ENCODE data around the gene ZNF33A.
"Not testable (repeated sequence)": the region's sequence is repeated elsewhere in the genome, so short reads cannot be mapped to it uniquely, and the experiment has no call there.

Gene ZNF33A

GRCh38 chr10:37991655-37992054 is 18.8 kb upstream of the ZNF33A start:
- DNase-seq (ENCODE audit: low read depth, low spot score), result no peak
- no peak for TF ChIP-seq CTCF (IDR thresholded peaks at IDR 0.05; ENCODE audit: low read depth, low read length)
- H3K4me3 ChIP-seq (ENCODE audit: low read depth, low read length), result no peak overlapping the region
- in situ Hi-C loops (cut with HindIII; ENCODE audit: low sequenced_read_pairs), result no loop called here

- no peak for DNase-seq (ENCODE audit: low read depth, low spot score)
- no peak overlapping the region for H3K4me3 ChIP-seq (ENCODE audit: low read depth, low read length)
- in situ Hi-C loops (cut with HindIII; ENCODE audit: low sequenced_read_pairs), result no loop called here
Measured at GRCh38 chr10:37992083-37992482, 18.4 kb upstream of the ZNF33A start.

GRCh38 chr10:37998920-37999319 is 11.6 kb upstream of the ZNF33A start:
- DNase-seq (ENCODE audit: low read depth, low spot score); H3K4me3 ChIP-seq (ENCODE audit: low read depth, low read length); in situ Hi-C loops (cut with HindIII; ENCODE audit: low sequenced_read_pairs): not testable (repeated sequence)

More at GRCh38 chr10:37992083-37992482, 18.4 kb upstream of the ZNF33A start:
- no peak for TF ChIP-seq CTCF (IDR thresholded peaks at IDR 0.05; ENCODE audit: low read depth, low read length)

- in situ Hi-C loops (cut with HindIII; ENCODE audit: low sequenced_read_pairs); H3K4me3 ChIP-seq (ENCODE audit: low read depth, low read length); DNase-seq (ENCODE audit: low read depth, low spot score): not testable (repeated sequence)
Measured at GRCh38 chr10:38000474-38000873, 10.0 kb upstream of the ZNF33A start.

GRCh38 chr10:38003026-38003425 is 7.4 kb upstream of the ZNF33A start:
- no peak for TF ChIP-seq CTCF (IDR thresholded peaks at IDR 0.05; ENCODE audit: low read depth, low read length)
- no peak overlapping the region for H3K4me3 ChIP-seq (ENCODE audit: low read depth, low read length)
- in situ Hi-C loops (cut with HindIII; ENCODE audit: low sequenced_read_pairs), result no loop called here
- no peak for DNase-seq (ENCODE audit: low read depth, low spot score)

GRCh38 chr10:38003588-38003987 is 6.9 kb upstream of the ZNF33A start:
- in situ Hi-C loops (cut with HindIII; ENCODE audit: low sequenced_read_pairs), result no loop called here
- TF ChIP-seq CTCF (IDR thresholded peaks at IDR 0.05; ENCODE audit: low read depth, low read length), result no peak
- H3K4me3 ChIP-seq (ENCODE audit: low read depth, low read length), result no peak overlapping the region
- DNase-seq (ENCODE audit: low read depth, low spot score), result no peak

GRCh38 chr10:38007551-38007950 is 2.9 kb upstream of the ZNF33A start:
- H3K4me3 ChIP-seq (ENCODE audit: low read depth, low read length), result no peak overlapping the region
- in situ Hi-C loops (cut with HindIII; ENCODE audit: low sequenced_read_pairs), result no loop called here
- DNase-seq (ENCODE audit: low read depth, low spot score), result no peak
- TF ChIP-seq CTCF (IDR thresholded peaks at IDR 0.05; ENCODE audit: low read depth, low read length), result no peak

GRCh38 chr10:38007991-38008390 is 2.5 kb upstream of the ZNF33A start:
- H3K4me3 ChIP-seq (ENCODE audit: low read depth, low read length), result no peak overlapping the region
- TF ChIP-seq CTCF (IDR thresholded peaks at IDR 0.05; ENCODE audit: low read depth, low read length), result no peak
- in situ Hi-C loops (cut with HindIII; ENCODE audit: low sequenced_read_pairs), result no loop called here
- DNase-seq (ENCODE audit: low read depth, low spot score), result no peak
